A673 (cell line): ENCODE measurements around the gene PRSS38.

ENCODE experiments used
- CTCF ChIP-seq: fragments of 300-800, 200-600 bp; sonication (generic); conservative IDR thresholded peaks from 2 replicates; pipeline ENCODE4 v1.5.1; 2017; ENCODE audit warnings: low read depth, mild to moderate bottlenecking, antibody characterized with exemption, low read length, moderate library complexity, mixed read lengths
- EZH2 ChIP-seq: fragments of 200-600 bp; sonication (generic); IDR thresholded peaks from 2 replicates; pipeline ENCODE4 v1.6.1; 2017; ENCODE audit warnings: borderline replicate concordance, low read depth, mild to moderate bottlenecking, mixed read lengths, antibody characterized with exemption, low read length; ENCODE audit not compliant: poor library complexity, severe bottlenecking

- TF ChIP-seq CTCF: no peak
- no peak for TF ChIP-seq EZH2
These were observed 13.3 kb downstream of the PRSS38 start for GRCh38 chr1:227828786-227829185.
